Measurements from ENCODE around the gene THADA. TPM values are rescaled to one million over a fixed set of nuclear protein-coding genes. Genes with fewer than 3 reads are reported as not detected.
"Not testable (repeated sequence)": the region's sequence is repeated elsewhere in the genome, so short reads cannot be mapped to it uniquely, and the experiment has no call there.

THADA gene
- total RNA-seq, 1 donor = 40.7 TPM

GRCh38 chr2:43417300-43417699, 178.5 kb downstream of the THADA start:
- DNase-seq (ENCODE audit: low read depth in 2 of 3, low spot score in 2 of 3) = no peak

GRCh38 chr2:43415592-43415991, 180.2 kb downstream of the THADA start:
- no peak for DNase-seq (ENCODE audit: low read depth in 2 of 3, low spot score in 2 of 3)

- no peak for DNase-seq (ENCODE audit: low read depth in 2 of 3, low spot score in 2 of 3)
These were observed 181.2 kb downstream of the THADA start for GRCh38 chr2:43414586-43415135.

- DNase-seq (ENCODE audit: low read depth in 2 of 3, low spot score in 2 of 3) = no peak
These were observed 181.8 kb downstream of the THADA start for GRCh38 chr2:43414033-43414432.

GRCh38 chr2:43412114-43412753, 183.6 kb downstream of the THADA start:
- DNase-seq (ENCODE audit: low read depth in 2 of 3, low spot score in 2 of 3) = no peak

GRCh38 chr2:43410055-43410604, 185.7 kb downstream of the THADA start:
- DNase-seq (ENCODE audit: low read depth in 2 of 3, low spot score in 2 of 3) = no peak

GRCh38 chr2:43408407-43409160, 187.3 kb downstream of the THADA start:
- peak in 2 of 3 donors; percentile 5 to 33 for DNase-seq (ENCODE audit: low read depth in 2 of 3, low spot score in 2 of 3)

GRCh38 chr2:43407935-43408334, 187.9 kb downstream of the THADA start:
- no peak for DNase-seq (ENCODE audit: low read depth in 2 of 3, low spot score in 2 of 3)

- no peak for DNase-seq (ENCODE audit: low read depth in 2 of 3, low spot score in 2 of 3)
These were observed 189.1 kb downstream of the THADA start for GRCh38 chr2:43406651-43407279.

GRCh38 chr2:43405829-43406228, 190.0 kb downstream of the THADA start:
- DNase-seq (ENCODE audit: low read depth in 2 of 3, low spot score in 2 of 3) = no peak

- no peak for DNase-seq (ENCODE audit: low read depth in 2 of 3, low spot score in 2 of 3)
These were observed 193.3 kb downstream of the THADA start for GRCh38 chr2:43402452-43402937.

GRCh38 chr2:43402002-43402401, 193.8 kb downstream of the THADA start:
- no peak for DNase-seq (ENCODE audit: low read depth in 2 of 3, low spot score in 2 of 3)

- DNase-seq (ENCODE audit: low read depth in 2 of 3, low spot score in 2 of 3) = no peak
These were observed 195.3 kb downstream of the THADA start for GRCh38 chr2:43400508-43400907.

GRCh38 chr2:43399515-43400264, 196.1 kb downstream of the THADA start:
- no peak for DNase-seq (ENCODE audit: low read depth in 2 of 3, low spot score in 2 of 3)

- DNase-seq (ENCODE audit: low read depth in 2 of 3, low spot score in 2 of 3) = no peak
These were observed 196.7 kb downstream of the THADA start for GRCh38 chr2:43399098-43399497.

GRCh38 chr2:43397821-43398220, 198.0 kb downstream of the THADA start:
- DNase-seq (ENCODE audit: low read depth in 2 of 3, low spot score in 2 of 3) = no peak

GRCh38 chr2:43397411-43397810, 198.4 kb downstream of the THADA start:
- DNase-seq (ENCODE audit: low read depth in 2 of 3, low spot score in 2 of 3) = no peak

- DNase-seq (ENCODE audit: low read depth in 2 of 3, low spot score in 2 of 3) = not testable (repeated sequence)
These were observed 199.5 kb downstream of the THADA start for GRCh38 chr2:43396344-43396743.

- no peak for DNase-seq (ENCODE audit: low read depth in 2 of 3, low spot score in 2 of 3)
These were observed 201.9 kb downstream of the THADA start for GRCh38 chr2:43393918-43394317.

GRCh38 chr2:43391878-43392215, 204.0 kb downstream of the THADA start:
- no peak for DNase-seq (ENCODE audit: low read depth in 2 of 3, low spot score in 2 of 3)

Data from hematopoietic multipotent progenitor cell (in vitro differentiated cells).